HCT116 (cell line): ENCODE measurements around the gene ST3GAL5. TPM values are rescaled to one million over a fixed set of nuclear protein-coding genes. Genes with fewer than 3 reads are reported as not detected.

Experiments
- ATAC-seq: fragments of 200-7000 bp; cut with Tn5 transposase; 2 replicates; pipeline ENCODE4 v1.9.1; 2020; ENCODE audit warnings: mild to moderate bottlenecking, moderate library complexity
- BruUV-seq: library from RNA; stranded (reverse); fragments of 400-500 nt; replicated peaks from 2 replicates; lab custom pipeline; 2021; lab: Mats Ljungman, UMichigan
- CTCF ChIA-PET: fragments of 300-600 bp; sonication (Branson Sonifier 250); formaldehyde crosslinking; loops from one replicate; lab custom pipeline; 2021; ENCODE audit warnings: antibody characterized with exemption; lab: Charles Lee
- POLR2A ChIA-PET: fragments of 300-600, 350-600 bp; sonication (Branson Sonifier 250); formaldehyde crosslinking; loops from one replicate; lab custom pipeline; 2021; ENCODE audit warnings: antibody characterized with exemption; lab: Charles Lee
- RAD21 ChIA-PET, 2 experiments: fragments of 300-600 bp; sonication (Branson Sonifier 250); formaldehyde crosslinking; loops; one replicate each; lab custom pipeline; 2023; ENCODE audit warnings: low total read pairs in 2 of 2; ENCODE audit not compliant: uncharacterized antibody in 2 of 2, unreplicated experiment in 2 of 2, low non-redundant PET in 1 of 2; lab: Charles Lee
- DNase-seq: peaks from one replicate; pipeline ENCODE4 v3.0.0-alpha.2; 2010; ENCODE audit warnings: low read depth, low spot score
- H2AFZ ChIP-seq: fragments of 200-600 bp; shearing (Covaris generic), sonication (generic); 2 replicates; pipeline ENCODE4 v1.6.1; 2017; ENCODE audit warnings: low read depth, mixed run types, mixed read lengths, antibody characterized with exemption, low read length; ENCODE audit not compliant: poor library complexity, severe bottlenecking
- H3K27ac ChIP-seq: 2 replicates; pipeline ENCODE4 v1.5.1; 2012; ENCODE audit warnings: low read depth, low read length
- H3K27me3 ChIP-seq: fragments of 200-600 bp; sonication (generic); 2 replicates; pipeline ENCODE4 v1.6.1; 2016; ENCODE audit warnings: mixed run types, low read length, mixed read lengths; ENCODE audit not compliant: insufficient read depth
- H3K36me3 ChIP-seq, 2 experiments: fragments of 200-500 bp in 1 of 2; fragments of 200-600 bp in 1 of 2; sonication (Bioruptor generic) in 1 of 2; sonication (generic) in 1 of 2; 2 replicates each; pipeline versions ENCODE4 v1.5.1 to v1.6.1; 2014 to 2016; ENCODE audit warnings: low read length in 2 of 2, inconsistent platforms in 1 of 2, mixed read lengths in 1 of 2, mixed run types in 1 of 2; ENCODE audit not compliant: insufficient read depth in 2 of 2, control insufficient read depth in 1 of 2
- H3K4me1 ChIP-seq, 2 experiments: fragments of 200-600 bp in 1 of 2; sonication (generic) in 1 of 2; 2 replicates each; pipeline versions ENCODE4 v1.5.1 to v1.6.1; 2012 to 2017; ENCODE audit warnings: low read length in 2 of 2, inconsistent platforms in 1 of 2, mild to moderate bottlenecking in 1 of 2, mixed read lengths in 1 of 2, mixed run types in 1 of 2, moderate library complexity in 1 of 2; ENCODE audit not compliant: insufficient read depth in 2 of 2, control insufficient read depth in 1 of 2
- H3K4me2 ChIP-seq: fragments of 200-600 bp; sonication (generic); 2 replicates; pipeline ENCODE4 v1.6.1; 2017; ENCODE audit warnings: mixed run types, low read length, mixed read lengths
- H3K4me3 ChIP-seq, 2 experiments: fragments of 200-600 bp in 1 of 2; sonication (generic) in 1 of 2; replicated peaks in 1 of 2; 2 replicates each; pipeline ENCODE4 v1.5.1; 2011 to 2016; ENCODE audit warnings: low read length in 2 of 2, control low read depth in 1 of 2, low read depth in 1 of 2, mild to moderate bottlenecking in 1 of 2, mixed read lengths in 1 of 2, mixed run types in 1 of 2
- H3K79me2 ChIP-seq: fragments of 200-600 bp; sonication (generic); 2 replicates; pipeline ENCODE4 v1.6.1; 2017; ENCODE audit warnings: mild to moderate bottlenecking, mixed run types, low read length, moderate library complexity, mixed read lengths; ENCODE audit not compliant: insufficient read depth
- H3K9ac ChIP-seq: fragments of 200-600 bp; sonication (generic); 2 replicates; pipeline ENCODE4 v1.6.1; 2016; ENCODE audit warnings: low read length, mixed read lengths
- H3K9me2 ChIP-seq: fragments of 200-600 bp; sonication (generic), shearing (Covaris generic); 2 replicates; pipeline ENCODE4 v1.6.1; 2017; ENCODE audit warnings: mixed run types, mild to moderate bottlenecking, moderate library complexity; ENCODE audit not compliant: insufficient read depth
- H3K9me3 ChIP-seq, 2 experiments: fragments of 200-500 bp in 1 of 2; fragments of 200-600 bp in 1 of 2; sonication (Bioruptor generic) in 1 of 2; sonication (generic) in 1 of 2; 2 replicates each; pipeline ENCODE4 v1.6.1; 2014 to 2017; ENCODE audit warnings: low read length in 2 of 2, mixed read lengths in 2 of 2, inconsistent platforms in 1 of 2, low read depth in 1 of 2, mild to moderate bottlenecking in 1 of 2, mixed run types in 1 of 2, moderate library complexity in 1 of 2; ENCODE audit not compliant: control insufficient read depth in 1 of 2, insufficient read depth in 1 of 2
- H4K20me1 ChIP-seq: fragments of 200-600 bp; sonication (generic), shearing (Covaris generic); 2 replicates; pipeline ENCODE4 v1.6.1; 2017; ENCODE audit warnings: mixed run types, mild to moderate bottlenecking, moderate library complexity; ENCODE audit not compliant: insufficient read depth
- CTCF ChIP-seq, 3 experiments: fragments of 200-600 bp in 1 of 3; sonication (generic) in 1 of 3; IDR thresholded peaks in 2 of 3; conservative IDR thresholded peaks in 1 of 3; 2 replicates each; pipeline ENCODE4 v1.5.1; 2012 to 2017; ENCODE audit warnings: low read depth in 2 of 3, low read length in 2 of 3, antibody characterized with exemption in 1 of 3, borderline replicate concordance in 1 of 3, control low read depth in 1 of 3, mild to moderate bottlenecking in 1 of 3, mixed read lengths in 1 of 3, mixed run types in 1 of 3, moderate library complexity in 1 of 3; ENCODE audit not compliant: insufficient read depth in 1 of 3
- EGR1 ChIP-seq: IDR thresholded peaks from 2 replicates; pipeline ENCODE4 v1.6.1; 2012; ENCODE audit warnings: low read depth
- ELF1 ChIP-seq: IDR thresholded peaks from 2 replicates; pipeline ENCODE4 v1.6.1; 2012; ENCODE audit warnings: low read depth, borderline replicate concordance
- EZH2phosphoT487 ChIP-seq: fragments of 200-600 bp; IDR thresholded peaks from 2 replicates; pipeline ENCODE4 v1.6.1; 2018; ENCODE audit warnings: antibody characterized with exemption, borderline replicate concordance
- MAX ChIP-seq: IDR thresholded peaks from 2 replicates; pipeline ENCODE4 v1.6.1; 2012
- POLR2A ChIP-seq: IDR thresholded peaks from 2 replicates; pipeline ENCODE4 v1.7.0; 2011; ENCODE audit warnings: borderline replicate concordance; ENCODE audit not compliant: insufficient read depth, insufficient read length; ENCODE audit errors: extremely low read depth
- POLR2AphosphoS5 ChIP-seq: IDR thresholded peaks from 2 replicates; pipeline ENCODE4 v1.6.1; 2011; ENCODE audit warnings: mild to moderate bottlenecking, low read depth, low read length, moderate library complexity
- REST ChIP-seq: IDR thresholded peaks from 2 replicates; pipeline ENCODE4 v1.6.1; 2012; ENCODE audit warnings: low read depth
- SP1 ChIP-seq: IDR thresholded peaks from 2 replicates; pipeline ENCODE4 v1.6.1; 2012; ENCODE audit warnings: low read depth
- TCF7L2 ChIP-seq: IDR thresholded peaks from 2 replicates; pipeline ENCODE4 v1.7.0; 2011; ENCODE audit warnings: borderline replicate concordance, inconsistent platforms; ENCODE audit not compliant: insufficient read depth, insufficient read length; ENCODE audit errors: extremely low read depth
- YY1 ChIP-seq: IDR thresholded peaks from 2 replicates; pipeline ENCODE4 v1.6.1; 2011; ENCODE audit warnings: low read length, low read depth, moderate library complexity, mild to moderate bottlenecking; ENCODE audit not compliant: insufficient replicate concordance; ENCODE audit errors: extremely low read depth
- intact Hi-C: fragments of 100-400 bp; cut with micrococcal nuclease; formaldehyde crosslinking; loops from 2 replicates; pipeline ENCODE4 v1.10.0; 2022
- total RNA-seq: library from RNA; stranded (reverse); gene quantifications from one replicate; pipeline ENCODE4 v1.2.1, GENCODE V29; 2021; ENCODE audit not compliant: unreplicated experiment

The ST3GAL5 gene
- total RNA-seq, 1 experiment from 2014 or later, result 14.8 TPM

GRCh38 chr2:85797263-85797660 is 91.5 kb downstream of the ST3GAL5 start (continued):
- TF ChIP-seq ELF1 (no peak), YY1 (no peak), MAX (no peak), EGR1 (no peak), POLR2AphosphoS5 (no peak), SP1 (no peak), EZH2phosphoT487 (no peak), CTCF (IDR thresholded peaks at IDR 0.05 in 2 of 3, conservative IDR thresholded peaks at IDR 0.05 in 1 of 3; ENCODE audit: borderline replicate concordance in 1 of 3, insufficient read depth in 1 of 3, low read depth in 2 of 3, low read length in 2 of 3) (no peak)

GRCh38 chr2:85796341-85797262 is 92.2 kb downstream of the ST3GAL5 start:
- no peak for ATAC-seq
- intact Hi-C loops, result no loop called here
- Histone ChIP-seq H3K27ac (no peak overlapping the region), H3K4me1 (peaks cover 18 to 24% of the 10 kb centered on the region in 2 experiments), H3K9me3 (no peaks in the 10 kb centered on the region), H3K4me3 (no peak overlapping the region), H3K4me2 (no peak overlapping the region), H3K79me2 (no peaks in the 10 kb centered on the region), H3K9ac (no peak overlapping the region), H3K27me3 (no peaks in the 10 kb centered on the region), H3K9me2 (no peaks in the 10 kb centered on the region), H3K36me3 (no peaks in the 10 kb centered on the region), H4K20me1 (no peaks in the 10 kb centered on the region), H2AFZ (no peak overlapping the region)
- TF ChIP-seq POLR2A, result no peak
- TF ChIP-seq EGR1, result no peak
- TF ChIP-seq REST, result no peak
- TF ChIP-seq TCF7L2, result no peak
- RAD21 ChIA-PET, result no interaction called here
- POLR2A ChIA-PET, result no interaction called here
- CTCF ChIA-PET, result no interaction called here
- BruUV-seq, result no TSS peak
- no peak for DNase-seq
